ENCODE data around the gene P2RY6.
A peak's percentile ranks its signal among the peaks of the same experiment; 100 is the strongest.

Gene P2RY6

GRCh38 chr11:73320763-73321603 is 48.8 kb downstream of the P2RY6 start:
- no peak for DNase-seq

GRCh38 chr11:73321604-73322381 is 49.7 kb downstream of the P2RY6 start:
- DNase-seq, result no peak

- DNase-seq, result no peak
These were observed 50.5 kb downstream of the P2RY6 start for GRCh38 chr11:73322382-73323306.

- DNase-seq, result no peak
These were observed 51.3 kb downstream of the P2RY6 start for GRCh38 chr11:73323464-73323863.

- DNase-seq, result no peak
These were observed 52.0 kb downstream of the P2RY6 start for GRCh38 chr11:73324116-73324515.

- DNase-seq, result no peak
These were observed 52.5 kb downstream of the P2RY6 start for GRCh38 chr11:73324665-73325035.

GRCh38 chr11:73325036-73325981 is 53.2 kb downstream of the P2RY6 start:
- DNase-seq, result no peak

- DNase-seq, result peak; percentile 74
These were observed 55.0 kb downstream of the P2RY6 start for GRCh38 chr11:73326929-73327811.

GRCh38 chr11:73327812-73328364 is 55.8 kb downstream of the P2RY6 start:
- DNase-seq, result no peak

- DNase-seq, result no peak
These were observed 58.5 kb downstream of the P2RY6 start for GRCh38 chr11:73330569-73331093.

GRCh38 chr11:73331138-73331916 is 59.2 kb downstream of the P2RY6 start:
- DNase-seq, result no peak

GRCh38 chr11:73333173-73333572 is 61.0 kb downstream of the P2RY6 start:
- no peak for DNase-seq

GRCh38 chr11:73333640-73334383 is 61.7 kb downstream of the P2RY6 start:
- DNase-seq, result no peak

GRCh38 chr11:73334384-73335203 is 62.5 kb downstream of the P2RY6 start:
- DNase-seq, result peak; percentile 14

GRCh38 chr11:73335204-73335923 is 63.2 kb downstream of the P2RY6 start:
- DNase-seq, result peak; percentile 48

GRCh38 chr11:73337846-73338245 is 65.7 kb downstream of the P2RY6 start:
- DNase-seq, result no peak

GRCh38 chr11:73338279-73338678 is 66.1 kb downstream of the P2RY6 start:
- no peak for DNase-seq

Measured in NK-92 treated with Interleukin-12 subunit alpha and Interleukin-12 subunit beta, amount 100 ng/mL, for 24 hours (cell line).